GM18498 (cell line): ENCODE results near the gene CCDC50.

Source experiments
- ATAC-seq: cut with Tn5 transposase; IDR thresholded peaks from one replicate; pipeline ENCODE4 v1.9.1; 2021; ENCODE audit warnings: mild to moderate bottlenecking, moderate library complexity; ENCODE audit not compliant: unreplicated experiment

Gene CCDC50

DNA sequence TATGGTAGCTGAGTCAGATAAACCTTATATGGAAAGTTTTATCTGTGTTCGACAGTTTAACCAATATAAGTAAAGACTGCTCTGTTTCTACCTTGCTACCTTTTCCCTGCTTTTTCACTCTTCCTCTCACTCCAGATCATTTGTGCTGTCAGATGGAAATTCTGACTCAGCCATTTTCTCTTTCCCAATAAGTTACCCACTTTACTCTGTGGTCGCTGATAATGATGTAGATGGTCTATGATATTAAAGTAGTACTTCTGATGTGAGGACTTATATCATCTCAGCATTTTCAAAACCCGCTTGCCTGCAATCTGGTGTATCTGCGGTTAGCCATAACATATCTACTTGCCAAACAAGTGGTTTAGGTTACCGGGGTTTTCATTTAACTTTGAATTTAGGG is 16.1 kb downstream of the CCDC50 start:
- no peak for ATAC-seq

- no peak for ATAC-seq
These were observed 18.0 kb downstream of the CCDC50 start for GRCh38 chr3:191347228-191347627.

DNA sequence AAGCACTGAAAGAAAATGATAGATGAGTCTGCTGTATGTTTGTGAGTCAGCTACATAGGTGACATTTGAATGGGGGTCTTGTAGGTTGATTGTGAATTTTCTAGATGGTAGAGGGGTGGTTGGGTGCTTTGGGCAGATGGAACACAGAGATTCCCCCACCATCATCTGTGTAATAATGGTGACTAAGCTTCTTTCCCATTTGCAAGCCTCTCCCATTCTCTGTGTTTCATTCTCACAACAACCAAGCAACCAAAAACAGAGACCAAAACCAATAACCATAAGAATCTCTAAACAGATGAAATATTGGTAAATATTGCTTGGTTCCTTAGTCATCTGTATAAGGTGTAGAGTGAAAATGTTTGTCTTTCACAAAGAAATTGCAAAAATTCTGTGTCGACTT is 18.9 kb downstream of the CCDC50 start:
- ATAC-seq, result no peak

- no peak for ATAC-seq
These were observed 21.3 kb downstream of the CCDC50 start for GRCh38 chr3:191350396-191351090.

- no peak for ATAC-seq
These were observed 22.8 kb downstream of the CCDC50 start for GRCh38 chr3:191352014-191352413.

- ATAC-seq, result peak; percentile 51
These were observed 24.0 kb downstream of the CCDC50 start for GRCh38 chr3:191353022-191353777.

- peak; percentile 73 for ATAC-seq
These were observed 26.2 kb downstream of the CCDC50 start for GRCh38 chr3:191355406-191355805.

DNA sequence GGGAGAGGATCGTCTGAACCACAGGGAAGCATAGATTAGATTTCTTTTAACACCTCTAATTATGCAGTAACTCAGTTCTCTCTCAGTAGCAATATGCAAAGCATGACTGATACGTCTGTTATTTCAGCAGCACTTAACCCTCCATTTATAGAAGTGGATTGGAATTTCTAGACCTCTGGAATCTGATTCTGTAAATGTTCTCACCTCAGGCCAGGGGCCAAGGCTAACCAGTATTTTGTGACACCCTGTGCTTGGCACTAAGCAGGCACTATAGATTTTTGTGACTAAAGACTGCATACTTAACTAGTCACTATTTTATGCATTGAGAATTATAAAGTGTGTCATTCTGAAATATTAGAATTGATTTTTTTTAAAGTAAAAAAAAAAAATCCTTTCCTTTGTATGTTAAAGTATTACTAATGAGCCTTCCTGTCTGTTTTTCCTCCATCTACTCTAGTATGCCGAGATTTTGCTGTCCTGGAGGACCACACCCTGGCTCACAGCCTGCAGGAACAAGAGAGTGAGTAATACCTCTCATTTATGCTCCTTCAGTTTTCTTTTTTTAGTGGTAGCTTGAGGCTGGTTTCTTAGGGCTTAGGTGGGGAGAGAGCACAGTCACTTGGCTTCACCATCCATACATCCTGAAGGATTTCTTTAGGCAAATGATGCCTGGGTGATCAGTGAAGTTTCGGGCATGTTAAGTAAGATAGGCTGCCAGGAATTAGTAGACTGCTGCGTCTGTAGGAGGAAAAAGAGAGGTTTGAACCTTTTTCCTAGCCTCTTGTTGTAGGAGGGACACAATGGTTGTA is 27.6 kb downstream of the CCDC50 start:
- ATAC-seq, result no peak

- ATAC-seq, result no peak
These were observed 28.7 kb downstream of the CCDC50 start for GRCh38 chr3:191357909-191358308.

- ATAC-seq, result peak; percentile 30
These were observed 29.7 kb downstream of the CCDC50 start for GRCh38 chr3:191358929-191359328.

GRCh38 chr3:191360620-191361019 is 31.4 kb downstream of the CCDC50 start:
- no peak for ATAC-seq

- ATAC-seq, result no peak
These were observed 32.3 kb downstream of the CCDC50 start for GRCh38 chr3:191361456-191361855.

GRCh38 chr3:191362037-191362436 is 32.8 kb downstream of the CCDC50 start:
- no peak for ATAC-seq

DNA sequence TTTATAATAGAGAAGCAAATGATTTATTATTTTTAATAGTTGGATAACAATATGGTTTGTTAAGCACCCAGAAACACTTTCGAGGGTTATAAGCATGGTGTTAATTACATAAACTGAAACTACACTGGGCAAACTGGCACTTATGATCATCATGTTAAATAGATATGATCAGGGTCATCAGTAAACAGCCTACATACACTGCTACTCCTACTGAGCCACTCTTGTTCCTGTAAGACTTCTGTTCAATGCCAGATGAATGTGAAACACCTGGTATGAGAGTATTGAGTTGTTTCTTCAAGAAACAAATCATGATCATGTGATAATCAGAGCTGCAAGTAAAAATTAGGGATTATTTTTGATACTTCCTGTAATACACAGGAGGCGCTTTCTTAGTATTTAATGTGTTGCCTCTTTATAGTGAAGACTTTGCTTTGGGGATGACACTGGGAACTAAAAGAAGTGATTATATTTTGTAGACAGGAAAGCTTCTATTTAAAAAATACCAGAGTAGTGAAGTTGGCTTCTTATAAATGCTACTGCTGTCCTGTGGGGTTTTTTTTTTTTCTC is 33.4 kb downstream of the CCDC50 start:
- no peak for ATAC-seq

DNA sequence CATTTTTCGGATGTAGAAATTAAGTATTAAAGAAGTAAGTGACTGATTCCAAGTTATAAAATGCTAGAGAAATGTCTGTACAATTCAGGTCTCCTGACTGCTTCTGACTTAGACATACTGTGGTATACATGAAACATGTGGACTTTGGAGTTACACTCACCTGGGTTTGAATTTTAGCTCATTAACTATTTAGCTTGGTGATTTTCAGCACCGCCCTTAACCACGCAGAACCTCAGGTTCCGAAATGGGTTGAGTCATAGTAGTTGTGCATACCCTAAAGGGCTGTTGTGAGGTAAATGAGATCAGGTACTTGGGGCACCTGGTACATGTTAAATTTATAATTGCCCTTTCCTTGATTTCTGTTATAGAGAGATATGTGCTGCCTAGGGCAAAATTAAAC is 34.0 kb downstream of the CCDC50 start:
- ATAC-seq, result no peak

DNA sequence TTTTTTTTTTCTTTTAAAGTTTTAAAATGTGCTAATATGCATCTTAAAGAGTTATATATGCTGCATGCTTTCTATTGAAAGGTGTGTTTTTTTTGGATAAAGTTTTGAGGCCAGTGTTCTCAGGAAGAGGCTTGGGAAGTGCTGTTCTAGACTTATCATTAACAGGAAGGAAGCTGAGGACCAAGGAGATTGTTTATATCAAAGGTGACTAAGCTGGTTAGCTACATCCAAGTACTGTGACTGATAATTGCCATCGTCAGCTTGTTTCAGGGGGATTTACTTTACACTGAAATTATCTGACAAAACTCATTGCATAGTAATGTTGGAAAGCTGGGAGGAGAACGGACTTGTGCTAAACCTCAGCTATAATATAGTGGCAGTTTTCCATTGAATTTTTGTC is 37.5 kb downstream of the CCDC50 start:
- ATAC-seq, result no peak

DNA sequence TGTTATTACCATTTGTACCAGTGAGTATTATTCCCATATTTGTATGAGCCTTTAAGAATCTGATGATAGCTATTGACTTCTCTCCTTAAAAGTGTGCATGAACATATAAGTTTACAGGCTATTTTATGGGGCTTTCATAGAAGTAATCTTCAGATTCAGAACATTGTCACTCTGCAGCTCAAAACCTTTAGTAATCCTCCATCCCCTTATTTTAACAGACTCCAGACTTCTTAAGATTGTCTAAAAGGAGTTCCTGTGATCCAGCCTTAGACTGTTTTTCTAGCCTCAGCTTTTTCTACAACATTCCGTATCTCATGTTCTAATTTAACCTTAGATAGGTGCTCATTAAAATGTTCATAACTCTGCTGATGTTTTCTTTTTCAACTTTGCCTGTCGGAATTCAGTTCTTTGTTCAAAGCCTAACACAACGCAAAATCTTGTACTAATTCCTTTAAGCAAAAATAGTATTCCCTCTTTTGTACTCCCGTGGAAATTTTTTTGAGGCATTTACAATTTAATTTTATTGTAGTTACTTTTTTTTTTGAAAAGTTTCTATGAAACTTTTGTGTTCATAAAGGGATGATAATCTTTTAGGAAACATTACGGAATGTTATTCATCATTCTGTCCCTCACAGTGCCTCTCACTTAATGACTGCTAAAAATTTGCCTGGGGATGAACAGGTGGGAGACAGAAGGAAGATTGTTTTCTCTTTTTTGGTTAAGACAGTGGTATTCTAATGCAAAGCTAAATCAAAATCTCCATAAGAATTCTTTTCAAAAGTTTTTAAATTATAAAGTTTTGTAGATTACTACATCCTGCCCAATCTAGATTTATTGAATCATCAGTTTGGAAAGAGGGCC is 39.8 kb downstream of the CCDC50 start:
- ATAC-seq, result no peak

DNA sequence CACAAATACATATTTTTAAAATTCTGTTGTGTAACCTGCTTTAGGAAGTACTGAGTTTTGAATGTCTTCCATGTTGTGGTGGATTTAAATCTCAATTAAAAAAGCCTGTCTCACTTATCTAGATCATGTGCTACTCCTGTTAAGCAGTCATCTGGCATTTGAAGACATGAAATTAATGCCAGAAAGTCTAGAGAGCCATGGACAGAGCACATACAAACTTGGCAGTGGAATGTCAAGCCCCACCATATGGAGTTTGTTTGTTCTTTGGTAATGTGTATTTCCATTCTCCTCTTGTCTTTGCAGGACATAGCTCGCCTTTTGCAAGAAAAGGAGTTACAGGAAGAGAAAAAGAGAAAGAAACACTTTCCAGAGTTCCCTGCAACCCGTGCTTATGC is 40.4 kb downstream of the CCDC50 start:
- ATAC-seq, result no peak

DNA sequence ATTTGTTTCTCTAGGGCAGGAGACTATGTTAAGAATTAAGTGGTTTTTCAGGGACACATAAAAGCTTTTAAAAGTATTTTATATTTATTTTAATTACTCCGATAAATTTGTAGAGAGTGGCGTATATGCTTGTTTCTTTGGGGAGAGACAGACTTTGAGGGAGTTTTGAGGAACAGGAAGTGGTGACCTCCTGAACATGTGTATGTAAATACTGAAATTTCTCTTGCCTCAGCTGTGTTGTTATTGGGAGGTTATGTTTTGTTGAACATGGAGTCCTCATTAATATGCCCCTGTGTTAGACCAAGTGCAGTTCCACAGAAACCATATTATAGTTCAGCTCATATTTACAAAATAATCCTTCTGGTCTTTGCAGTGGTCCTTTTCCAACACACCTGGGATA is 42.9 kb downstream of the CCDC50 start:
- no peak for ATAC-seq

GRCh38 chr3:191373327-191373726 is 44.1 kb downstream of the CCDC50 start:
- no peak for ATAC-seq
